GM18951 (cell line): ENCODE data around the gene THTPA.

Experiments used
- POLR2A ChIP-seq: IDR thresholded peaks from 4 replicates; pipeline ENCODE4 v1.6.1; 2011; ENCODE audit warnings: mild to moderate bottlenecking; ENCODE audit not compliant: insufficient read length, insufficient read depth; ENCODE audit errors: extremely low read depth
- in situ Hi-C: fragments of 300-500 bp; cut with MboI; formaldehyde crosslinking; loops from one replicate; pipeline ENCODE4 v1.12.0; 2022; ENCODE audit warnings: low sequenced_read_pairs, mixed read lengths, inconsistent platforms; ENCODE audit not compliant: unreplicated experiment

Gene THTPA

GRCh38 chr14:23555882-23556699, at the start of gene THTPA:
THTPA (plus strand) TSS chr14:23556271; CDS start chr14:23556758, 487 bp downstream.
- in situ Hi-C loops = no loop called here
- peak; percentile 86 for TF ChIP-seq POLR2A

DNA sequence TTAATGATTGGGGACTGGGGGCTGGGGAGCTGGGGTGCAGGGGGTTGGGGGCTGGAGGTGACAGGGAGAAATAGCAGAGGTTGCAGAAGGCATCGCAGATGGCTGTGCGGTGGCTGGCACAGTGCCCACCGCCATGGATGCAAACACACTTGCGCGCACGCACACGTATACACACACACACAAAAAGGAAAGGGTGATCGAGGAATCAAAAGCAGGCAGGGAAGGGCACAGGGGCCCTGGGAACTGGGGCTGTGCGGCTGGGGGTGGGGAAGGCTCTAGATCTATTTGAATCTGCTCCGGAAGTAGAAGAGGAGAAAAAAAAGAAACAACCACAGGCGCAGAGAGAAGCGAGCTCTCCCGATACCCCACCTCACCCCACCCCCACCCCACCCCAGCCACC, 43.9 kb upstream of the THTPA start:
- in situ Hi-C loops = no loop called here

GRCh38 chr14:23513005-23513817, 42.9 kb upstream of the THTPA start:
- TF ChIP-seq POLR2A = no peak
- in situ Hi-C loops = no loop called here

More for the DNA sequence above, 43.9 kb upstream of the THTPA start:
- TF ChIP-seq POLR2A = no peak

- TF ChIP-seq POLR2A = no peak
- in situ Hi-C loops = no loop called here
Measured at GRCh38 chr14:23513818-23514643, 42.0 kb upstream of the THTPA start.

- no peak for TF ChIP-seq POLR2A
- in situ Hi-C loops = no loop called here
Measured at GRCh38 chr14:23514644-23514957, 41.5 kb upstream of the THTPA start.

DNA sequence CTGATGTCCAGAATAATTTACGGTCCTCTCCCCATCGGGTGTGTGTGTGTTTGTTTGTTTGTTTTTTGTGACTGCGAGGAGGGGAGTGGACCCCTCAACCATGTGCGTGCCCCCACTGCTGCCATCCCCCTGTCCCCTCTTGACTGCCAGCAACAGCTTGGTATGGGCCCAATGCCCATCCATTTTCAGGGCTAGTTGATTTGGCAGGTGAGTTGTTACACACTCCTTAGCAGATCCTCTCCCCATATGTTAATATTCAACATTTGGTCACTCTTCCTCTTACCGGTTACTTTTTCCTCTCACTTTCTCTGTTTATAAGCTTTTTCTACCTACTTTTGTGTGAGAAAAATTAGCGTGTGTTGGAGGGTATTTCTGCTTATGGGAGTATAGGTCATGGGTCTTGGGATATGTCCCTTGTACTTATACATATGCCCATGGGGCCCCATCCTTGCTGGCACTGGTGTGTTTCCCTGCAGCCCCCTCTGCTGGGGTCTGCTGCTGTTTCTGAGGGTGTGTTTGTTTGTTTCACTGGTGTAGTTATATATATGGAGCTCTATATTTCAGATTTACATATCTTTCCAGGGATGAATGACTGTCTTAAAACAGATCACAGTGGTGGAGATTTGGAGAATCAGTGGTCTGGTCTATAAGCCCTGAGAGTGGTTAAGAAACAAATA, 38.3 kb upstream of the THTPA start:
- no peak for TF ChIP-seq POLR2A
- in situ Hi-C loops = no loop called here

- in situ Hi-C loops = no loop called here
- TF ChIP-seq POLR2A = no peak
Measured at GRCh38 chr14:23518709-23519108, 37.4 kb upstream of the THTPA start.

- no peak for TF ChIP-seq POLR2A
- in situ Hi-C loops = no loop called here
Measured at GRCh38 chr14:23520899-23521533, 35.1 kb upstream of the THTPA start.

DNA sequence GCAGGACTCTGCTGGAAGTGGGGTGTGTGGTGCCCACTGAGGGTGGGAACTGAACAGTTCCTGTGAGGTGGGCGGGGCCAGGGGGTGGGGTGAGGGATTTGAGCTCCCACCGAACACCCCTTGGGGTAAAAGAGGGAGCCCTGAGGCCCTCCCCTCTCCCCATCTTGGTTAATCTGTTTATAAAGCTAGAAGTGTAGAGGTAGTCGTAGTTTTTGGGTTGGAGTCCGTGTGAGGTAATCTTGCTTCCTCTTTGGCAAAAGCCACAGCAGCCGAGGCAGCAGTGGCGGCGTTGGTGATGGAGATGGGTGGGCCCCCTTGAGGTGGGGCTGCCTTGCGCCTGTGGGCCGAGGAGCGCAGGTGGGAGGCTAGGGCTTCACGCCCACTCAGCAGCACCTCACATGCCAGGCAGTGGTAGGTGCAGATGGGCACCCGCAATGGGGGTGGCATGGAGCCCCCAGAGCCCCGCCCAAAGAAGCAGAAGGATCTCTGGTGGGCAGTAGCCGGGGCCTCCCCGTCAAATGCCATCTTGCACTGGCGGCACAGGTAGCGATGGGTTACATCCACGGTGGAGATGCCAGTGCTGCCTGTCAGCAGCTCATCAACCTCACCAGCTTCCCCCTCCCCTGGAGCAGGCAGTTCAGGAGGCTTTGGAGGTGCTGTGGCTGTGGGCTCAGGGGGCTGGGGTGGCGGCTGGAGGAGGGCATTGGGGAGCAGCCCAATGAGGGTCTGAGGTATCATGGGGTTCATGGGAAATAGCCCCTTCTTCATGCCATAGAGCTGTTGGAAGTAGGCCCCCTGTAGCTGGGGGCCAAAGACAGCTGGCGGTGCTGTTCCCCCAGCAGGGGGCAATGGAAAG, 34.1 kb upstream of the THTPA start:
- no peak for TF ChIP-seq POLR2A
- in situ Hi-C loops = no loop called here

- in situ Hi-C loops = no loop called here
- no peak for TF ChIP-seq POLR2A
Measured at GRCh38 chr14:23522643-23523198, 33.4 kb upstream of the THTPA start.

GRCh38 chr14:23523229-23524016, 32.6 kb upstream of the THTPA start:
- in situ Hi-C loops = no loop called here
- no peak for TF ChIP-seq POLR2A

GRCh38 chr14:23524954-23525353, 31.1 kb upstream of the THTPA start:
- no peak for TF ChIP-seq POLR2A
- in situ Hi-C loops = no loop called here
